ENCODE results near the gene PHKA1.

GRCh38 chrX:72573158-72573511 lies 141.0 kb downstream of the PHKA1 start:
- TF ChIP-seq CTCF (conservative IDR thresholded peaks at IDR 0.05; ENCODE audit: low read depth, low read length): no peak
- no peak for TF ChIP-seq EZH2 (IDR thresholded peaks at IDR 0.05; ENCODE audit: borderline replicate concordance, low read depth, low read length, poor library complexity, severe bottlenecking)

Data from A673 (cell line).